HepG2 (cell line): Measurements from ENCODE around the gene NUDT22. TPM values are rescaled to one million over a fixed set of nuclear protein-coding genes. Genes with fewer than 3 reads are reported as not detected.

Experiments used
- BRCA1 ChIP-seq: sonication (generic); formaldehyde crosslinking; IDR thresholded peaks from 2 replicates; pipeline ENCODE4 v1.4.0; 2020; ENCODE audit warnings: missing genetic modification reagents
- ETS1 ChIP-seq: sonication (generic); formaldehyde crosslinking; IDR thresholded peaks from 2 replicates; pipeline ENCODE4 v1.4.0; 2020; ENCODE audit warnings: missing genetic modification reagents
- HMG20A ChIP-seq: IDR thresholded peaks from 2 replicates; pipeline ENCODE4 v1.6.1; 2016; ENCODE audit warnings: borderline replicate concordance
- NFKBIZ ChIP-seq: IDR thresholded peaks from 2 replicates; pipeline ENCODE4 v1.6.1; 2018; ENCODE audit warnings: missing genetic modification reagents, missing compliant biosample characterization
- UBTF ChIP-seq: sonication (generic); formaldehyde crosslinking; IDR thresholded peaks from 2 replicates; pipeline ENCODE4 v1.4.0; 2020; ENCODE audit warnings: mild to moderate bottlenecking, missing genetic modification reagents
- ZHX2 ChIP-seq, 2 experiments: sonication (generic) in 1 of 2; formaldehyde crosslinking in 1 of 2; IDR thresholded peaks; 2 replicates each; pipeline versions ENCODE4 v1.6.1 to v1.9.0; 2014 to 2022; ENCODE audit warnings: antibody characterized with exemption in 1 of 2, borderline replicate concordance in 1 of 2, inconsistent platforms in 1 of 2, low read depth in 1 of 2, missing genetic modification reagents in 1 of 2
- ZMYM2 ChIP-seq: sonication (generic); formaldehyde crosslinking; IDR thresholded peaks from 2 replicates; pipeline ENCODE4 v1.8.0; 2022; ENCODE audit warnings: mild to moderate bottlenecking, missing genetic modification reagents
- ZNF367 ChIP-seq: sonication (generic); formaldehyde crosslinking; IDR thresholded peaks from 2 replicates; pipeline ENCODE4 v1.4.0; 2020; ENCODE audit warnings: missing genetic modification reagents, borderline replicate concordance
- ZNF784 ChIP-seq: sonication (generic); formaldehyde crosslinking; IDR thresholded peaks from 2 replicates; pipeline ENCODE4 v1.5.1; 2020; ENCODE audit warnings: missing genetic modification reagents, mild to moderate bottlenecking, borderline replicate concordance
- ZSCAN5A ChIP-seq: sonication (generic); formaldehyde crosslinking; IDR thresholded peaks from 2 replicates; pipeline ENCODE4 v1.8.0; 2022; ENCODE audit warnings: mild to moderate bottlenecking, missing genetic modification reagents, borderline replicate concordance
- polyA plus RNA-seq, 8 experiments: library from polyadenylated mRNA; depleted of rRNA in 3 of 8; stranded (reverse) in 7 of 8; unstranded in 1 of 8; fragments of >200 nt; fragmentation: Illumina TruSeq in 4 of 8; extraction: Trizol in 4 of 8; gene quantifications; 2 replicates each; pipeline versions ENCODE4 v1.2.1 to v1.2.3, GENCODE V29; 2011 to 2016; ENCODE audit warnings: low read depth in 4 of 8, missing spikeins in 1 of 8, mixed read lengths in 1 of 8; ENCODE audit not compliant: insufficient read depth in 1 of 8
- total RNA-seq, 5 experiments: library from RNA; depleted of rRNA; stranded (reverse); fragments of >200 nt; fragmentation: Illumina TruSeq; extraction: Trizol; gene quantifications; 2 replicates each; pipeline ENCODE4 v1.2.3, GENCODE V29; 2016; ENCODE audit warnings: low read depth in 1 of 5
- TF ChIP-seq, protein P1 (sequence below): sonication (generic); formaldehyde crosslinking; IDR thresholded peaks from 2 replicates; pipeline ENCODE4 v1.4.0; 2020; ENCODE audit warnings: missing genetic modification reagents

NUDT22 gene
- total and polyA plus RNA-seq, 2 of the 13 experiments (the other 11 are each of a cell fraction or from before 2014, with no cell fraction given), result 33.5 to 39.8 TPM

GRCh38 chr11:64230171-64230984 lies 4.3 kb downstream of the NUDT22 start, which contains the start of gene DNAJC4 (continued):
- TF ChIP-seq ZHX2 (IDR thresholded peaks at IDR 0.05; ENCODE audit: low read depth) (0 out of 2 replicates have a peak, but pooled peaks have one; percentile 15), ZHX2 (CRISPR knock-in tag; IDR thresholded peaks at IDR 0.05; ENCODE audit: borderline replicate concordance) (no peak), UBTF (CRISPR knock-in tag) (peak; percentile 58; the same call in 1 of the 2 replicates), ZNF367 (CRISPR knock-in tag) (no peak), ZMYM2 (CRISPR knock-in tag) (no peak), HMG20A (CRISPR knock-in tag) (no peak), BRCA1 (CRISPR knock-in tag) (no peak), ETS1 (CRISPR knock-in tag) (no peak), NFKBIZ (CRISPR knock-in tag) (no peak), ZSCAN5A (peak; percentile 58; the same call in 1 of the 2 replicates), ZNF784 (CRISPR knock-in tag) (peak; percentile 35; the same call in 1 of the 2 replicates)
- TF ChIP-seq, protein P1, sequence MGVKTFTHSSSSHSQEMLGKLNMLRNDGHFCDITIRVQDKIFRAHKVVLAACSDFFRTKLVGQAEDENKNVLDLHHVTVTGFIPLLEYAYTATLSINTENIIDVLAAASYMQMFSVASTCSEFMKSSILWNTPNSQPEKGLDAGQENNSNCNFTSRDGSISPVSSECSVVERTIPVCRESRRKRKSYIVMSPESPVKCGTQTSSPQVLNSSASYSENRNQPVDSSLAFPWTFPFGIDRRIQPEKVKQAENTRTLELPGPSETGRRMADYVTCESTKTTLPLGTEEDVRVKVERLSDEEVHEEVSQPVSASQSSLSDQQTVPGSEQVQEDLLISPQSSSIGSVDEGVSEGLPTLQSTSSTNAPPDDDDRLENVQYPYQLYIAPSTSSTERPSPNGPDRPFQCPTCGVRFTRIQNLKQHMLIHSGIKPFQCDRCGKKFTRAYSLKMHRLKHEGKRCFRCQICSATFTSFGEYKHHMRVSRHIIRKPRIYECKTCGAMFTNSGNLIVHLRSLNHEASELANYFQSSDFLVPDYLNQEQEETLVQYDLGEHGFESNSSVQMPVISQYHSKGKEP (CRISPR knock-in tag), result no peak
